B cell (primary cell): ENCODE measurements around the gene TMSB15B.
"Not testable (repeated sequence)": the region's sequence is repeated elsewhere in the genome, so short reads cannot be mapped to it uniquely, and the experiment has no call there.

Experiments used
- CTCF ChIP-seq: fragments of 200-600 bp; IDR thresholded peaks from one replicate; pipeline ENCODE4 v1.8.0; 2022; ENCODE audit warnings: antibody characterized with exemption, mild to moderate bottlenecking
- EZH2 ChIP-seq: IDR thresholded peaks from 2 replicates; pipeline ENCODE4 v1.6.1; 2012; ENCODE audit warnings: borderline replicate concordance, low read depth, mild to moderate bottlenecking, moderate library complexity, low read length; ENCODE audit not compliant: insufficient read depth, poor library complexity, severe bottlenecking

DNA sequence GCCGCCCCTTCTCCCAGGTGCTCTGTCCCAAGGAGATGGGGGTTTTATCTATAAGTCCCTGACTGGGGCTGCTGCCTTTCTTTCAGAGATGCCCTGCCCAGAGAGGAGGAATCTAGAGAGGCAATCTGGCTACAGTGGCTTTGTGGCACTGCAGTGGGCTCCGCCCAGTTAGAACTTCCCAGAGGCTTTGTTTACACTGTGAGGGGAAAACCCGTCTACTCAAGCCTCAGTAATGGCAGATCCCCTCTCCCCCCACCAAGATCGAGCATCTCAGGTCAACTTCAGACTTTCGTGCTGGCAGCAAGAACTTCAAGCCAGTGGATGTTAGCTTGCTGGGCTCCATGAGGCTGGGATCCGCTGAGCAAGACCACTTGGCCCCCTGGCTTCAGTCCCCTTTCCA is 22.2 kb upstream of the TMSB15B start:
- not testable (repeated sequence) for TF ChIP-seq CTCF, EZH2
